Hematopoietic multipotent progenitor cell treated with erythropoietin and hydrocortisone succinate and interleukin-3 and kit ligand, for 8 days (in vitro differentiated cells): ENCODE measurements around the gene USP11.
A peak's percentile ranks its signal among the peaks of the same experiment; 100 is the strongest.

Experiments used
- DNase-seq: peaks from one replicate; pipeline ENCODE4 v3.0.0-alpha.2; 2015

Gene USP11

DNA sequence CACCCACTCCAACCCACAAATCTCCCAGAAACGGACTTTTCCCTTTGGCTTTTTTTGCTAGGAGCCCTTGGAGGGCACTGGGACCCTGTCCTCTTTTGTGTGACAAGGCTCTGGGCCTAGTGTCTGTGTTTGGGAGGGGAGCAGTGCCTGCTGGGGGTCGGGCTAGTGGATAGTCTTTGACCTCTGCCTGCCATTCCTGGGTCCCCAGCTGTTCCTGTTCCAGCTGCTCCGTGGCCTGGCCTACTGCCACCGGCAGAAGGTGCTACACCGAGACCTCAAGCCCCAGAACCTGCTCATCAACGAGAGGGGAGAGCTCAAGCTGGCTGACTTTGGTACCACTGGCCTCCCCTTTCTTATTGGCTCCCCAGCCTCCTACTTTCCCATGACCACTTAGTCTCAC lies 6.7 kb upstream of the USP11 start:
- DNase-seq, result no peak

DNA sequence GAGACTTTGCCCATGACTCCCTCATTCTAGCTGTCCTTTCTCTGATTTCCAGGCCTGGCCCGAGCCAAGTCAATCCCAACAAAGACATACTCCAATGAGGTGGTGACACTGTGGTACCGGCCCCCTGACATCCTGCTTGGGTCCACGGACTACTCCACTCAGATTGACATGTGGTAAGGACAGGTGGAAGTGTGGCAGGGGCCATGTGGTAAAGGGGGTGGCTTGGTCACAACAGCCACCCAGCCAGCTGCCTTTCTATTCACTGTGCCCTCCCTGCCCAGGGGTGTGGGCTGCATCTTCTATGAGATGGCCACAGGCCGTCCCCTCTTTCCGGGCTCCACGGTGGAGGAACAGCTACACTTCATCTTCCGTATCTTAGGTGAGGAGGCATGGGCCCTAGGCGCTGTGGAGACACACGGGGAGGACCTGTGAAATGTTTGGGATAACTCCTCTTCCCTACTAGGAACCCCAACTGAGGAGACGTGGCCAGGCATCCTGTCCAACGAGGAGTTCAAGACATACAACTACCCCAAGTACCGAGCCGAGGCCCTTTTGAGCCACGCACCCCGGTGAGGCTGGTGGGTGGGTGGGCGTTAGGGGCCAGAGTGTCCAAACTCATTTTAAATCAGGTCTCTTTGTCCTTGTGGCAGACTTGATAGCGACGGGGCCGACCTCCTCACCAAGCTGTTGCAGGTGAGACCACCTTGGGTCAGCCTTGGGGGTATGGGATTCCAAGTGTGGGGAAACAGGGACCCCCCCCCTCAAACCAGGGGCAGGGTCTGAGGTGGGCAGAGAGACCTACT lies 6.1 kb upstream of the USP11 start:
- DNase-seq, result no peak

- no peak for DNase-seq
Observed at GRCh38 chrX:47227334-47227583, 5.5 kb upstream of the USP11 start.

DNA sequence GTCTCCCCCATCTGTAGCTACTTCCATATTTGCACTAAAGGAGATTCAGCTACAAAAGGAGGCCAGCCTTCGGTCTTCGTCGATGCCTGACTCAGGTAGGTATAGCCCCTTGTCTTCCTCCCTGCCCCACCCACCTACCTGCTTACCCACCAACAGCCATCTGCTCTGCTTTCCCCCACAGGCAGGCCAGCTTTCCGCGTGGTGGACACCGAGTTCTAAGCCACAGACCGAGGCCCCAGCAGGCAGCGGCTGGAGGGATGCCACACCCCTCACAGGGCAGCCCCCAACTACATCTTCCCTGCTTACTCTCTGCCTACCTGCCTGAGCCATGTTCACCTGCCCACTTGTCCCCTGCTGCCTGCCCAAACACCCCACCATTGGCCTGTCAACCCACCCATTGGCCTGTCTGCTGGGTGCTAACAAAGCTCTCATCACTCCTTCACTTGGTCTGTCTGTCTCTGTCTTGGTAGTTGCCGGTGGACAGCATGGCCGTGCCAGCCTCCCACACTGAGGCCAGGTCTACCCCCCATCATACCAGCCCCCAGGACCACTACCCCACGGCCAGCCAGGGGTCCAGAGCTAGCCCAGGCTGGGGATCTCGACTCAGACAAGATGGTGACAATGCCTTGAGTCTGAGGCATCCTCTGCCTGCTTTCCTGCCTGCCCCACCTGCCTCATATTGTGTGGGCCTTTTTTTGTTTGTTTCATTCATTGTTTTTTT lies 4.1 kb upstream of the USP11 start:
- no peak for DNase-seq

DNA sequence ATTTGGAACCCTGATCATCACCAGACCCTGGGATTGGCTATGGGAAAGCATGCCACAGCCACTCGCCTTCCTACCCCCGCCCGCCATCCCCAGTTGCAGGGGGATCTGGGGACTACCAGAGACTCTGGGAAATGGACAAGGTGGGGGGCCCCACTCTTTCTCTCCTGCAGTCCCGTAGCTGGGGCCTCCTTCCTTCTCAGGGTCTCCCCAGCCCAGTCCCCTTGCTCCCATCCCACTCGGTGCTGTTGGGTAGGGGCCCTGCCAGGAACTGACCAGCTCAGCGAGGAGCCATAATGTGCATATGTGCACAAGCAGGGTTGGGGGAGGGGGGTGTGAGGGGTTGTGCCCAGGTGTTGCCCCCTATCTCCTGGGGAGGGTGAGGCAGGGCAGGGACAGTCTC lies 3.4 kb upstream of the USP11 start:
- DNase-seq, result no peak

DNA sequence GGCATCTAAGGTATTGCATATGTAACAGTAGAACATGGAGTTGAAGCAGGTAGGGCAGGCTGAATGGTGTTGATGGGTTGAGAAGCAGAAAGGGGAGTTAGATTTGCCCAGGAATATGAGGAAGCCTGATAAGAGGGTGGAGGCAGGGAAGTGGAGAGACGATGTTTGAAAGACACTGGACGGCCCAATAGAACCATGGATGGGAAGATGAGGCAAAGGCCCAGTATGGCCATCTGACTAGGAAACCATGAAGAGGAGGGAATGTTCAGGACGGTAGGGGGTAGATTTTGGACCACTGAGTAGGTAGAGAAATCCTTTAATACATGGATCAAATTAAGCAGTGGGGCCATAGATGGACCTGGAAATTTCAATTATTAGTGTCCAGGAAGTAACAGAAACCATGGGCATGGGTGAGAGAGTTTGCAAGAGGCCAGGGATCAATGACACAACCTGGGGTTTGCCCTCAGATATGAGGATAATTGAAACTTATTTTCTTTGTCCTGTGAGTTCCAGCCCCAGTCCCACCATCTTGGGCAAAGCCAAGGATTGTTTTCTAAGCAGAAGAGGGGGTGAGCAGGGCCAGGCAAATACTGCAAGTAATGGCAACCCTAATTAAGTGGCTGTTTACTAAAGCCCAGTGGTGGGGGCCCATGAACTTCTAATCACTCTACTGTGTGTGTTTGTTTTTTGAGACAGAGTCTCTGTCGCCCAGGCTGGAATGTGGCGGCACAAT lies 2.5 kb upstream of the USP11 start:
- no peak for DNase-seq

DNA sequence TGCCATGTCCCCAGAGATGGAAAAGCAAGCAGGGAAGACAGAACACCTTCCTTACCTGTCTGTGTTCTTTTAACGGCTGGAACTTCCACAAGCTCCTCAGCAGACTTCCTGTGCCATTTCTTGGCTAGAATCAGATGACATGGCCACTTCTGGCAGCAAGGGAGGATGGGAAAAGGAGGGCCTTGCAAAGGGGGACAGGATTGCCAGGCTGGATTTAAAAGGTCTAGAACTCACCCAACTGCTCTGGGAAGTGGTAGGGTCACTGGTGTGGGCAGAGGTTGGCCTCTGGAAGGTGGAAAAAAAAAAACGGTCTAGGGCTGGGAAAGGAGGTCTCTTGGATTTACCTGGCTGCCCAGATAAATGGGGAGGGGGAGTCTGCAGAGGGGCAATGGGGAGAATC lies 1.6 kb upstream of the USP11 start:
- DNase-seq, result no peak

GRCh38 chrX:47232197-47232802 lies 509 bp upstream of the USP11 start:
- DNase-seq, result no peak

GRCh38 chrX:47233333-47234113 lies 714 bp downstream of the USP11 start:
- DNase-seq, result peak; percentile 96

DNA sequence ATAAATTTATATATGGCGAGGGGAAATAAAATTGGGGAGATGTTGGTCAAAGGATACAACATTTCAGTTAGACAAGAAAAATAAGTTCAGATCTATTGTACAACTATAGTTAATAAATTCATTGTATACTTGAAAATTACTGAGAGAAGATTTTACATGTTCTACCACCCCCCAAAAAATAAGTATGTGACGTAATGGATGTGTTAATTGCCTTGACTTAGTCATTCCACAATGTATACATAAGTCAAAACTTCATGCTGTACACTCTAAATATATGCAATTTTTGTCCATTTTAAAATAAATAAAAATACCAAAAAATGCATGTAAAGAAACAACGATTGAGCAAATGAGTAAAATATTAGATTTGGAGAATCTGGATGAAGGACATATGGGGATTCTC lies 1.8 kb downstream of the USP11 start:
- DNase-seq, result no peak

DNA sequence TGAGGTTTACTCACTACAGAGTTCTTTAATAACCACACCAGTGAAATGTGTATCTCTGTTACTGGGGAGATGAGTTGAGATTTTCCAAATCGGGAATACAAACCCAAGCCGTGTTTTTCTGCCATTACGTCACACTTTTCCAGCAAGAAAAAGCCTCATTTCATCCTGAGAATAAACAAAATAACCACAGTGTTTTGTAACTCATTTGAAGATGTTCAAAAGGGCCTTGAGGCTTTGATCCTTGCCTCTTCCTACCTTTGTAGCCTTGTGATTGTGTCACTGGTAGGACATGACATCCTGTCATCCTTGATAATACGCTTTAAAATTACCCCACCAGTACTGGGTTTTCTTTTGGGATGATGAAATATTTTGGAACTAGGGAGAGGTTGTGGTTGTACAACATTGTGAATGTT lies 2.9 kb downstream of the USP11 start:
- DNase-seq, result no peak

- DNase-seq, result no peak
Observed at GRCh38 chrX:47239199-47239598, 6.4 kb downstream of the USP11 start.

GRCh38 chrX:47239898-47240545 lies 7.2 kb downstream of the USP11 start:
- DNase-seq, result no peak

DNA sequence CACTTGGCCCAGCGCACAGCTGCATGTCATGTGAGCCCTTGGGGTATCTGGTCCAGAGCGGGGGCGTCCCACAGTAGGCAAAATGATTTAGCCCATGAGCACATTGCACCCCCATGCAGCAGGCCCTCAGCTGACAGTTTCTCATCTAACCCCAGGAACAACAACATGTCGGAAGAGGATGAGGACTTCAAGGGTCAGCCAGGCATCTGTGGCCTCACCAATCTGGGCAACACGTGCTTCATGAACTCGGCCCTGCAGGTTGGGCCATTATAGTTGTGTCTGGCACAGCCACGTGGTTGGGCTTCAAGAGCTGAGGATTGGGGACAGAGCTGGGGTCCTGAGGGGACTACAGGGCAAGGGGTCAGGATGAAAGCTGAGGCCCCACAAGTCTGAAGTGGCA lies 7.8 kb downstream of the USP11 start:
- DNase-seq, result no peak

- no peak for DNase-seq
Observed at GRCh38 chrX:47241201-47242011, 8.6 kb downstream of the USP11 start.

- no peak for DNase-seq
Observed at GRCh38 chrX:47242321-47242720, 9.5 kb downstream of the USP11 start.

DNA sequence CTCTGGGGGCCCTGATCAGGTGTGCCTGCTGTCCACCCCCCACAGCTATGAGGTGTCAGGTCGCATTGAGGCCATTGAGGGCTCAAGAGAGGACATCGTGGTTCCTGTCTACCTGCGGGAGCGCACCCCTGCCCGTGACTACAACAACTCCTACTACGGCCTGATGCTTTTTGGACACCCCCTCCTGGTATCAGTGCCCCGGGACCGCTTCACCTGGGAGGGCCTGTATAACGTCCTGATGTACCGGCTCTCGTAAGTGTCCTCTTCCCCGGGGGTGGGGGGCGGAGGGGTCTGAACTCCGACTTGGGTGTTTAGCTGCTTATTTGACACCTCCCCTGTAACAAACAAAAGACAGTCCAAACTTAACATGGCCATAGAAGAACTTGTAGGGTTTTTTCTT lies 10.5 kb downstream of the USP11 start:
- no peak for DNase-seq

- DNase-seq, result no peak
Observed at GRCh38 chrX:47244676-47245075, 11.9 kb downstream of the USP11 start.

- DNase-seq, result no peak
Observed at GRCh38 chrX:47245156-47245555, 12.3 kb downstream of the USP11 start.

DNA sequence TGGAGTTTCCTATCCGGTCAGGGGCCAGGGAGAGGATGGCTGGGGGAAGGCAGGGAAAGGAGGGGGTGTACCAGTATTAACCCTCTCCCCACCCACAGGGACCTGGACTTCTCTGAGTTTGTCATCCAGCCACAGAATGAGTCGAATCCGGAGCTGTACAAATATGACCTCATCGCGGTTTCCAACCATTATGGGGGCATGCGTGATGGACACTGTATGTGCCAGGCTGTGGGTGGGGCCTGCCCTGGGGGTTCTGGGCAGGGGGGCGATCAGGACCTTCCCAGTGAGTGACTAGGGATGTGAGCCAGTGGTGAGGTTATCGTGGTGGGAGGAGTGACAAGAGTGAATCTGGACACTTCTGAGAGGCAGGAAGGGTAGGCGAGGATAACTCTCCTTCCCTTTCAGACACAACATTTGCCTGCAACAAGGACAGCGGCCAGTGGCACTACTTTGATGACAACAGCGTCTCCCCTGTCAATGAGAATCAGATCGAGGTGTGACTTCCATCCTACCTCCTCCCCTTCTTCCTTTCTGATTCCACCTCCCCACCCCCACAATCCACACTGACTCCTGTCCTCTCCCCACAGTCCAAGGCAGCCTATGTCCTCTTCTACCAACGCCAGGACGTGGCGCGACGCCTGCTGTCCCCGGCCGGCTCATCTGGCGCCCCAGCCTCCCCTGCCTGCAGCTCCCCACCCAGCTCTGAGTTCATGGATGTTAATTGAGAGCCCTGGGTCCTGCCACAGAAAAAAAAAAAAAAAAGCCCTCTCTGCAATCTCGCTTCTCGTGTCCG lies 14.6 kb downstream of the USP11 start:
- DNase-seq, result no peak

DNA sequence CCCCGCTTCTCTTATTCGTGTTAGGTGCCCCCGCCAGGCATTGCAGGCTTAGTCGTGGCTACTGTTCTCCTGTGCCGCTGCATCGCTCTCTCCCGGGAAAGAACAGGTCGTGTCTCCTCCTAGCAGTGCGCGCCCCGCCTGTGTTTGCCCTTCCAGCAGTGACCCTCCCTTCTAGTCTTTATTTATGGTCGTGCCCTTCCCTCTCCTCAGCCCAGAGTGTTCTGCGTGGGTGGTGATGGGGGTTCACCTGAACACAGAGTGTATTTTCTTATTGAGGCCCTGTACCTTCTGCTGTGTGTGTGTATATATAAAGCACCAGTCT lies 15.2 kb downstream of the USP11 start:
- DNase-seq, result no peak
